Activated CD4-positive, alpha-beta T cell treated with anti-CD3 and anti-CD28 coated beads for 4 hours (primary cell): Measurements from ENCODE around the gene ASTL.

Source experiments
- DNase-seq, 2 donors: peaks; one replicate each; pipeline ENCODE4 v3.0.0-alpha.2; 2020

ASTL gene

GRCh38 chr2:96074156-96074555, 64.1 kb downstream of the ASTL start:
- no peak for DNase-seq

GRCh38 chr2:96073170-96073775, 65.0 kb downstream of the ASTL start:
- no peak for DNase-seq
